GM12878 (cell line): Measurements from ENCODE around the gene ADGRV1. TPM values are rescaled to one million over a fixed set of nuclear protein-coding genes. Genes with fewer than 3 reads are reported as not detected.

Experiments used
- ATAC-seq: fragments of 200-7000 bp; cut with Tn5 transposase; 3 replicates; pipeline ENCODE4 v1.9.1; 2020; ENCODE audit warnings: mild to moderate bottlenecking, moderate library complexity
- BruUV-seq: library from RNA; stranded (reverse); fragments of 400-500 nt; replicated peaks from 2 replicates; lab custom pipeline; 2021; lab: Mats Ljungman, UMichigan
- CTCF ChIA-PET: fragments of 300-600 bp; sonication (Branson Sonifier 250); formaldehyde crosslinking; extraction: SDS; loops from one replicate; lab custom pipeline; 2021; ENCODE audit warnings: inconsistent platforms; lab: Yijun Ruan, JAX
- POLR2A ChIA-PET: fragments of 350-600 bp; formaldehyde crosslinking; extraction: SDS; loops from one replicate; lab custom pipeline; 2021; ENCODE audit warnings: inconsistent platforms; lab: Charles Lee
- RAD21 ChIA-PET: fragments of 300-600 bp; sonication (Branson Sonifier 250); formaldehyde crosslinking; loops from one replicate; lab custom pipeline; 2023; ENCODE audit warnings: antibody characterized with exemption; ENCODE audit not compliant: unreplicated experiment; lab: Charles Lee
- SMC1A ChIA-PET: fragments of 300-600 bp; sonication (Branson Sonifier 250); formaldehyde crosslinking; loops from one replicate; lab custom pipeline; 2023; ENCODE audit not compliant: unreplicated experiment, uncharacterized antibody; lab: Charles Lee
- DNase-seq: peaks from one replicate; pipeline ENCODE4 v3.0.0-alpha.2; 2011; ENCODE audit warnings: low read depth, low spot score
- FAIRE-seq: peaks from 3 replicates; lab custom pipeline; 2011; peaks lifted over from hg19 to GRCh38; lab: Jason Lieb, UNC
- H2AFZ ChIP-seq: 2 replicates; pipeline ENCODE4 v1.6.0; 2011; ENCODE audit warnings: low read depth, low read length, control low read depth; ENCODE audit not compliant: control insufficient read depth
- H3K27ac ChIP-seq: 2 replicates; pipeline ENCODE4 v1.5.1; 2011; ENCODE audit warnings: control low read depth; ENCODE audit not compliant: control insufficient read depth, insufficient read depth
- H3K27me3 ChIP-seq, 2 experiments: replicated peaks in 1 of 2; 2 replicates each; pipeline versions ENCODE4 v1.6.0 to v1.6.1; 2011; ENCODE audit warnings: low read length in 1 of 2; ENCODE audit not compliant: control insufficient read depth in 2 of 2, insufficient read depth in 2 of 2
- H3K36me3 ChIP-seq, 2 experiments: 2 replicates each; pipeline ENCODE4 v1.5.1; 2011; ENCODE audit warnings: low read length in 1 of 2; ENCODE audit not compliant: control insufficient read depth in 2 of 2, insufficient read depth in 2 of 2
- H3K4me1 ChIP-seq: 2 replicates; pipeline ENCODE4 v1.6.1; 2011; ENCODE audit warnings: mild to moderate bottlenecking, low read length, moderate library complexity, mixed read lengths; ENCODE audit not compliant: control insufficient read depth, insufficient read depth
- H3K4me2 ChIP-seq: 2 replicates; pipeline ENCODE4 v1.6.0; 2011; ENCODE audit warnings: control low read depth; ENCODE audit not compliant: control insufficient read depth, insufficient read depth
- H3K4me3 ChIP-seq: fragments of 200-600 bp; sonication (generic); 2 replicates; pipeline ENCODE4 v1.5.1; 2016
- H3K79me2 ChIP-seq: 2 replicates; pipeline ENCODE4 v1.6.0; 2011; ENCODE audit warnings: low read length; ENCODE audit not compliant: control insufficient read depth, insufficient read depth
- H3K9ac ChIP-seq: 2 replicates; pipeline ENCODE4 v1.8.0; 2011; ENCODE audit warnings: low read length, control low read depth, mixed read lengths; ENCODE audit not compliant: control insufficient read depth, insufficient read depth
- H3K9me3 ChIP-seq: replicated peaks from 3 replicates; pipeline ENCODE4 v1.5.1; 2011; ENCODE audit warnings: mild to moderate bottlenecking, low read length; ENCODE audit not compliant: control insufficient read depth, insufficient read depth
- H4K20me1 ChIP-seq: 2 replicates; pipeline ENCODE4 v1.6.0; 2011; ENCODE audit not compliant: control insufficient read depth, insufficient read depth
- EED ChIP-seq: sonication (generic); IDR thresholded peaks from 2 replicates; pipeline ENCODE4 v1.6.1; 2016; ENCODE audit warnings: antibody characterized with exemption, low read depth
- ETV6 ChIP-seq, 2 experiments: fragments of 450-650 bp in 1 of 2; IDR thresholded peaks in 1 of 2; conservative IDR thresholded peaks in 1 of 2; 2 replicates each; pipeline ENCODE4 v1.6.1; 2014; ENCODE audit warnings: antibody characterized with exemption in 1 of 2, borderline replicate concordance in 1 of 2, low read depth in 1 of 2, mild to moderate bottlenecking in 1 of 2, moderate library complexity in 1 of 2
- JUND ChIP-seq: IDR thresholded peaks from 2 replicates; pipeline ENCODE4 v1.6.1; 2012; ENCODE audit warnings: low read depth, mild to moderate bottlenecking, low read length, improper control_type of control experiment, moderate library complexity
- RBBP5 ChIP-seq: fragments of 200-600 bp; sonication (generic); conservative IDR thresholded peaks from 2 replicates; pipeline ENCODE4 v1.6.1; 2016
- SMAD5 ChIP-seq: IDR thresholded peaks from 2 replicates; pipeline ENCODE4 v1.6.1; 2016; ENCODE audit warnings: antibody characterized with exemption, low read depth
- SMARCA5 ChIP-seq: fragments of 450-650 bp; IDR thresholded peaks from 2 replicates; pipeline ENCODE4 v1.6.1; 2017; ENCODE audit warnings: mild to moderate bottlenecking
- SRF ChIP-seq, 2 experiments: IDR thresholded peaks; 2 replicates each; pipeline ENCODE4 v1.6.1; 2011; ENCODE audit warnings: low read depth in 2 of 2, low read length in 2 of 2, mild to moderate bottlenecking in 1 of 2, moderate library complexity in 1 of 2
- SUZ12 ChIP-seq: fragments of 200-600 bp; sonication (generic); IDR thresholded peaks from one replicate; pipeline ENCODE4 v1.6.1; 2018; ENCODE audit warnings: antibody characterized with exemption, mild to moderate bottlenecking; ENCODE audit not compliant: unreplicated experiment
- WGBS: methylation state at CpG from one replicate; pipeline ENCODE4 v1.1.6; 2016; ENCODE audit warnings: low lambda C conversion rate; ENCODE audit not compliant: insufficient replicate concordance, insufficient coverage; ENCODE audit errors: missing lambda C conversion rate; 5-methylcytosine and 5-hydroxymethylcytosine counted together
- in situ Hi-C: fragments of 300-500 bp; cut with MboI; formaldehyde crosslinking; loops from 9 replicates; pipeline ENCODE4 v1.14.3; 2018; ENCODE audit warnings: mixed read lengths
- intact Hi-C: fragments of 100-400 bp; cut with micrococcal nuclease; formaldehyde crosslinking; loops from one replicate; pipeline ENCODE4 v1.14.2; 2022; ENCODE audit not compliant: unreplicated experiment
- polyA plus RNA-seq, 11 experiments: library from polyadenylated mRNA; depleted of rRNA in 4 of 11; unstranded in 6 of 11; stranded (reverse) in 5 of 11; fragments of >200 nt; fragmentation: Nextera tagmentation in 4 of 11; fragmentation: Illumina TruSeq in 1 of 11; extraction: Ambion mirVana in 4 of 11; extraction: Trizol in 1 of 11; gene quantifications; 1 replicate in 1 of 11; 2 replicates in 10 of 11; pipeline versions ENCODE4 v1.2.1 to v1.2.3, GENCODE V29; 2011 to 2016; ENCODE audit warnings: inconsistent platforms in 2 of 11, missing spikeins in 2 of 11, low read depth in 1 of 11
- total RNA-seq, 4 experiments: library from RNA; depleted of rRNA in 3 of 4; stranded (reverse); fragments of >200 nt in 3 of 4; fragmentation: Illumina TruSeq in 1 of 4; extraction: Trizol in 1 of 4; gene quantifications; 2 replicates each; pipeline versions ENCODE4 v1.2.1 to v1.2.3, GENCODE V29; 2013 to 2021
- TF ChIP-seq, protein P1 (sequence below): fragments of 450-650 bp; IDR thresholded peaks from 2 replicates; pipeline ENCODE4 v1.6.1; 2017; ENCODE audit warnings: borderline replicate concordance

ADGRV1 gene
- total and polyA plus RNA-seq, 10 of the 15 experiments (the other 5 are each of a cell fraction or from before 2014, with no cell fraction given): 0.04 to 8.1 (median 0.16) TPM; not detected in 1

DNA sequence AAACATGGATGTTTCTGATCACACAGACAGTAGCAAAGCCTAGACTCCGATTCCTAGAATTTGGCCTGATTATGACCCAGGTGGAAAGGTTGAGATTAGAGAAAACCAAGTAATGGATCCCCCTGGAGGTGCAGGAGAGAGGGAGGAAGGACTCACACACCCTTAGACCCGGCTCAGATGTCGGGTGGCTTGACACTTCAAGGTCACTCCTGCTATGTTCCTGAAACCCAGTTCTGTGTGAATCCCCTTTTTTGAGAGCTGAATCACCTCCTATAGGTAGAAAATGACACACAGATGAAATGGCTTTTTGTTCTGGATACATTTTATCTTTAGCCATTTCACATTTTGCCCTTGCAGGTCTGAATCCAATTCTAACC is 631.7 kb downstream of the ADGRV1 start:
- H3K4me2 ChIP-seq: no peak overlapping the region
- BruUV-seq: no TSS peak
- H3K9me3 ChIP-seq: no peaks in the 10 kb centered on the region
- no peak overlapping the region for H3K4me3 ChIP-seq
- ChIA-PET POLR2A (no interaction called here), RAD21 (no interaction called here), CTCF (no interaction called here), SMC1A (no interaction called here)
- H3K79me2 ChIP-seq: no peaks in the 10 kb centered on the region
- WGBS: 80% methylated on average over 3 of the region's 3 CpGs
- H3K27ac ChIP-seq: no peak overlapping the region
- no peak overlapping the region for H3K9ac ChIP-seq
- H2AFZ ChIP-seq: no peak overlapping the region
- in situ Hi-C loops (no loop called here), intact Hi-C loops (no loop called here)
- no peaks in the 10 kb centered on the region for H4K20me1 ChIP-seq
- no peak for FAIRE-seq
- H3K27me3 ChIP-seq: no peaks in the 10 kb centered on the region
- no peaks in the 10 kb centered on the region for H3K4me1 ChIP-seq
- no peak for DNase-seq
- H3K36me3 ChIP-seq: no peaks in the 10 kb centered on the region
- TF ChIP-seq RBBP5: no peak
- TF ChIP-seq SUZ12: no peak
- TF ChIP-seq ETV6 (conservative IDR thresholded peaks at IDR 0.05 in 1 of 2, IDR thresholded peaks at IDR 0.05 in 1 of 2; ENCODE audit: borderline replicate concordance in 1 of 2, low read depth in 1 of 2): no peak
- no peak for TF ChIP-seq SMAD5
- TF ChIP-seq EED: no peak
- ATAC-seq: no peak

DNA sequence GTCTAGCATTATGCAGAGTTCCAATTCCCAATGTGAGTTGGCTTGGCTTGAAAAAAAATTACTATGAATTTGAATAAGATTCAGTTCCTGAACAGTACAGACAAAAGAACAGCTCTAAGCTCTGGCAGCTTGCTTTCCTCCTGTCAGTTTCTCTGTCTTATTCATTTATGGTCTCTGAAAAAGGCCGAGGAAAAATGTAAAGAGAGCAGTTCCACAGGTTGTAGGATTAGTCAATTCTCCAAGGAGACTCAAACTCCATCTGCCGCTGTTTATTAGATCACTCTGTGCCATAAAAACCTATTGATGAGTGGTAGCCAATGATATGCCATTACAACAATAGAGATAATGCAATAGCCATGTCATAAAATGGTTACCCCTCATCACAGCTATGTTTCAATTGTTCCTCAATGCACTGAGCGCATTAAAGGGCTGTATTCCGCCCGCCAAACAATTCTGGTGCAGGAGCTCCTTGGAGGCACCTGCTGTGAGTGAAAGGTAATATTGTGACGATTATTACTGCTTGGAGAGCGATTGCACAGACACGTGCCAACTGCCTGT is 636.3 kb downstream of the ADGRV1 start:
- no peak overlapping the region for H3K4me2 ChIP-seq
- TF ChIP-seq, protein P1, sequence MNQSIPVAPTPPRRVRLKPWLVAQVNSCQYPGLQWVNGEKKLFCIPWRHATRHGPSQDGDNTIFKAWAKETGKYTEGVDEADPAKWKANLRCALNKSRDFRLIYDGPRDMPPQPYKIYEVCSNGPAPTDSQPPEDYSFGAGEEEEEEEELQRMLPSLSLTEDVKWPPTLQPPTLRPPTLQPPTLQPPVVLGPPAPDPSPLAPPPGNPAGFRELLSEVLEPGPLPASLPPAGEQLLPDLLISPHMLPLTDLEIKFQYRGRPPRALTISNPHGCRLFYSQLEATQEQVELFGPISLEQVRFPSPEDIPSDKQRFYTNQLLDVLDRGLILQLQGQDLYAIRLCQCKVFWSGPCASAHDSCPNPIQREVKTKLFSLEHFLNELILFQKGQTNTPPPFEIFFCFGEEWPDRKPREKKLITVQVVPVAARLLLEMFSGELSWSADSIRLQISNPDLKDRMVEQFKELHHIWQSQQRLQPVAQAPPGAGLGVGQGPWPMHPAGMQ: no peak
- TF ChIP-seq SRF (IDR thresholded peaks at IDR 0.05; ENCODE audit: low read depth in 2 of 2, low read length in 2 of 2) (no peak), SMARCA5 (no peak), JUND (no peak)
- FAIRE-seq (no peak), ATAC-seq (no peak), DNase-seq (no peak)
- H3K9me3 ChIP-seq: no peaks in the 10 kb centered on the region
- POLR2A ChIA-PET: no interaction called here
- SMC1A ChIA-PET: interaction anchor here (1.1 kb wide), 1 partner anchor 13 kb away, joined by 4 read pairs; no protein-coding TSS in a partner anchor
- CTCF ChIA-PET: interaction anchor here (1.5 kb wide), 1 partner anchor 191 kb away, joined by 3 read pairs; no protein-coding TSS in a partner anchor
- in situ Hi-C loops: no loop called here
- no peaks in the 10 kb centered on the region for H3K36me3 ChIP-seq
- H4K20me1 ChIP-seq: no peaks in the 10 kb centered on the region
- no peaks in the 10 kb centered on the region for H3K4me1 ChIP-seq
- no peak overlapping the region for H3K4me3 ChIP-seq
- BruUV-seq: no TSS peak
- no peak overlapping the region for H3K27ac ChIP-seq
- no peaks in the 10 kb centered on the region for H3K79me2 ChIP-seq
- no peaks in the 10 kb centered on the region for H3K27me3 ChIP-seq
- RAD21 ChIA-PET: no interaction called here
- intact Hi-C loops: no loop called here
- WGBS: 64% methylated on average over 8 of the region's 8 CpGs
- H3K9ac ChIP-seq: no peak overlapping the region
- H2AFZ ChIP-seq: no peak overlapping the region
